Measurements from ENCODE around the gene LIN7A. TPM values are rescaled to one million over a fixed set of nuclear protein-coding genes. Genes with fewer than 3 reads are reported as not detected.

Gene LIN7A, protein sequence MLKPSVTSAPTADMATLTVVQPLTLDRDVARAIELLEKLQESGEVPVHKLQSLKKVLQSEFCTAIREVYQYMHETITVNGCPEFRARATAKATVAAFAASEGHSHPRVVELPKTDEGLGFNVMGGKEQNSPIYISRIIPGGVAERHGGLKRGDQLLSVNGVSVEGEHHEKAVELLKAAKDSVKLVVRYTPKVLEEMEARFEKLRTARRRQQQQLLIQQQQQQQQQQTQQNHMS
- total RNA-seq (2021; ENCODE audit: unreplicated experiment), result not detected
- polyA plus RNA-seq (2012; ENCODE audit: insufficient read length), result not detected
- percentile 10 among the genes with signal in this experiment for Bru-seq, nascent RNA
- BruChase-seq, experiment 1, labeled RNA remaining after a 2-hour chase, result percentile 5 among the genes with signal in this experiment
- percentile 4 among the genes with signal in this experiment for BruChase-seq, experiment 2, labeled RNA remaining after a 6-hour chase
- long read RNA-seq, result 0 reads

- Histone ChIP-seq H3K4me1 (ENCODE audit: control insufficient read depth, insufficient read depth, low read length) (no peaks in the 10 kb centered on the region; the same call in 1 of the 2 replicates), H3K27me3 (ENCODE audit: control insufficient read depth, insufficient read depth, low read length) (peaks cover 22% of the 10 kb centered on the region), H3K36me3 (ENCODE audit: control insufficient read depth, insufficient read depth, low read length) (no peaks in the 10 kb centered on the region), H3K27ac (ENCODE audit: low read length) (no peak within 1 kb of the TSS), H3K9me3 (ENCODE audit: control insufficient read depth, insufficient read depth, low read depth, low read length) (no peaks in the 10 kb centered on the region), H3K4me3 (ENCODE audit: low read depth in 2 of 2, low read length in 2 of 2) (peak within 1 kb of the TSS; percentile 37 to 54)
- CTCF ChIA-PET, result no interaction called here
- BruUV-seq (replicated peaks), result no TSS peak
- ATAC-seq (peak; percentile 65), DNase-seq (ENCODE audit: low read depth, low spot score) (no peak)
- in situ Hi-C loops (cut with HindIII; ENCODE audit: low pct_unique_long_range_greater_than_20kb, low sequenced_read_pairs), result no loop called here
- POLR2A ChIA-PET, result no interaction called here
- intact Hi-C loops (cut with micrococcal nuclease; ENCODE audit: unreplicated experiment), result no loop called here
- TF ChIP-seq REST (IDR thresholded peaks at IDR 0.05; ENCODE audit: insufficient read depth in 1 of 2, low read depth in 2 of 2, low read length in 1 of 2), result 0 out of 4 replicates have a peak, but pooled peaks of 1 of the 2 experiments have one; percentile 23
- TF ChIP-seq SIN3A (IDR thresholded peaks at IDR 0.05; ENCODE audit: borderline replicate concordance, insufficient read depth, low read depth, low read length), result no peak
- TF ChIP-seq, protein P1, sequence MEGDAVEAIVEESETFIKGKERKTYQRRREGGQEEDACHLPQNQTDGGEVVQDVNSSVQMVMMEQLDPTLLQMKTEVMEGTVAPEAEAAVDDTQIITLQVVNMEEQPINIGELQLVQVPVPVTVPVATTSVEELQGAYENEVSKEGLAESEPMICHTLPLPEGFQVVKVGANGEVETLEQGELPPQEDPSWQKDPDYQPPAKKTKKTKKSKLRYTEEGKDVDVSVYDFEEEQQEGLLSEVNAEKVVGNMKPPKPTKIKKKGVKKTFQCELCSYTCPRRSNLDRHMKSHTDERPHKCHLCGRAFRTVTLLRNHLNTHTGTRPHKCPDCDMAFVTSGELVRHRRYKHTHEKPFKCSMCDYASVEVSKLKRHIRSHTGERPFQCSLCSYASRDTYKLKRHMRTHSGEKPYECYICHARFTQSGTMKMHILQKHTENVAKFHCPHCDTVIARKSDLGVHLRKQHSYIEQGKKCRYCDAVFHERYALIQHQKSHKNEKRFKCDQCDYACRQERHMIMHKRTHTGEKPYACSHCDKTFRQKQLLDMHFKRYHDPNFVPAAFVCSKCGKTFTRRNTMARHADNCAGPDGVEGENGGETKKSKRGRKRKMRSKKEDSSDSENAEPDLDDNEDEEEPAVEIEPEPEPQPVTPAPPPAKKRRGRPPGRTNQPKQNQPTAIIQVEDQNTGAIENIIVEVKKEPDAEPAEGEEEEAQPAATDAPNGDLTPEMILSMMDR (IDR thresholded peaks at IDR 0.05), result no peak
- no peak for TF ChIP-seq TCF7L2 (IDR thresholded peaks at IDR 0.05; ENCODE audit: low read depth, low read length)
These were observed at the start of gene LIN7A for GRCh38 chr12:80937391-80938238. Gene LIN7A (minus strand): TSS chr12:80937934. CDS start chr12:80937722, 212 bp downstream.

DNA sequence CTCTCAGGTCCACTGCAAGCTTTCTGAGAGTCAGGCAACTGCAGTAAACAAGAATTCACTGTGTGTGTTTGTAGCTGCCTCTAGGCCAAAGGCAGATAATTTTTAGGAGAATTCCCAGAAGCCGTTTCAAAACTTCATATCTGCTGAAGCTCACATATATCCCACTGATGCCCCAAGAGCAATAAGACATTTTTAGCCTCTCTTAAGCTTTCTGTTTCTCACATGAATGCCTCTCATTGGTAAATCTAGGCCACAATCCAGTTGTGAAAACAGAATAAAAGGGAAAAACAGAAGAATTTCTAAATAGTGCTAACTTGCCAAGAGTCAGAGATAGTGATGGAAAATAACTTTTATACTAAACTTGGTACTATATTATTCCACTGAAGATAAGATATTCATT, 48.5 kb upstream of the LIN7A start:
- H3K4me3 ChIP-seq (ENCODE audit: low read depth in 2 of 2, low read length in 2 of 2), result no peak overlapping the region
- no TSS peak for BruUV-seq (replicated peaks)
- no peak for TF ChIP-seq TCF7L2 (IDR thresholded peaks at IDR 0.05; ENCODE audit: low read depth, low read length)
- TF ChIP-seq SIN3A (IDR thresholded peaks at IDR 0.05; ENCODE audit: borderline replicate concordance, insufficient read depth, low read depth, low read length), result no peak
- no peak for TF ChIP-seq REST (IDR thresholded peaks at IDR 0.05; ENCODE audit: insufficient read depth in 1 of 2, low read depth in 2 of 2, low read length in 1 of 2)
- TF ChIP-seq POLR2AphosphoS5 (IDR thresholded peaks at IDR 0.05; ENCODE audit: low read depth, low read length), result no peak
- TF ChIP-seq, protein P1 (IDR thresholded peaks at IDR 0.05), result no peak
- H3K27me3 ChIP-seq (ENCODE audit: control insufficient read depth, insufficient read depth, low read length), result no peaks in the 10 kb centered on the region
- H3K9me3 ChIP-seq (ENCODE audit: control insufficient read depth, insufficient read depth, low read depth, low read length), result no peaks in the 10 kb centered on the region
- H3K4me1 ChIP-seq (ENCODE audit: control insufficient read depth, insufficient read depth, low read length), result no peaks in the 10 kb centered on the region
- ChIA-PET POLR2A (no interaction called here), CTCF (no interaction called here)
- DNase-seq (ENCODE audit: low read depth, low spot score) (no peak), ATAC-seq (no peak)
- no peak overlapping the region for H3K27ac ChIP-seq (ENCODE audit: low read length)
- in situ Hi-C loops (cut with HindIII; ENCODE audit: low pct_unique_long_range_greater_than_20kb, low sequenced_read_pairs), result no loop called here
- no peaks in the 10 kb centered on the region for H3K36me3 ChIP-seq (ENCODE audit: control insufficient read depth, insufficient read depth, low read length)
- intact Hi-C loops (cut with micrococcal nuclease; ENCODE audit: unreplicated experiment), result no loop called here

Data from Panc1 (cell line).